H9 (cell line): ENCODE data around the gene ENTR1. TPM values are rescaled to one million over a fixed set of nuclear protein-coding genes. Genes with fewer than 3 reads are reported as not detected.

Experiments
- DNase-seq: peaks from one replicate; pipeline ENCODE4 v3.0.0-alpha.2; 2017
- H2AFZ ChIP-seq: one replicate; pipeline ENCODE4 v1.6.1; 2013; ENCODE audit warnings: mild to moderate bottlenecking, low read length, control low read depth, moderate library complexity
- H2AK5ac ChIP-seq: 2 replicates; pipeline ENCODE4 v1.6.1; 2013; ENCODE audit warnings: low read length, control low read depth, mixed read lengths; ENCODE audit not compliant: insufficient read length
- H2BK120ac ChIP-seq: one replicate; pipeline ENCODE4 v1.6.1; 2013; ENCODE audit warnings: low read depth, mild to moderate bottlenecking, low read length, control low read depth, inconsistent platforms; ENCODE audit not compliant: poor library complexity, severe bottlenecking
- H2BK12ac ChIP-seq: 2 replicates; pipeline ENCODE4 v1.6.1; 2013; ENCODE audit warnings: low read length, control low read depth, mixed read lengths, low read depth; ENCODE audit not compliant: insufficient read length
- H2BK15ac ChIP-seq: 2 replicates; pipeline ENCODE4 v1.6.1; 2013; ENCODE audit warnings: low read depth, low read length, control low read depth
- H2BK20ac ChIP-seq: one replicate; pipeline ENCODE4 v1.6.1; 2013; ENCODE audit warnings: low read depth, mild to moderate bottlenecking, low read length, control low read depth, inconsistent platforms; ENCODE audit not compliant: poor library complexity, severe bottlenecking
- H2BK5ac ChIP-seq: 2 replicates; pipeline ENCODE4 v1.6.1; 2013; ENCODE audit warnings: low read length, control low read depth, mixed read lengths; ENCODE audit not compliant: insufficient read length
- H3K14ac ChIP-seq: 2 replicates; pipeline ENCODE4 v1.6.1; 2013; ENCODE audit warnings: low read length, control low read depth; ENCODE audit not compliant: insufficient read depth
- H3K18ac ChIP-seq: 2 replicates; pipeline ENCODE4 v1.6.1; 2013; ENCODE audit warnings: low read depth, mild to moderate bottlenecking, mixed read lengths, low read length, control low read depth; ENCODE audit not compliant: insufficient read length
- H3K23ac ChIP-seq: 2 replicates; pipeline ENCODE4 v1.6.1; 2013; ENCODE audit warnings: low read length, control low read depth, mixed read lengths, low read depth; ENCODE audit not compliant: insufficient read length
- H3K23me2 ChIP-seq: 2 replicates; pipeline ENCODE4 v1.6.1; 2013; ENCODE audit warnings: low read depth, mild to moderate bottlenecking, mixed read lengths, low read length, control low read depth; ENCODE audit not compliant: insufficient read length, poor library complexity, severe bottlenecking
- H3K27ac ChIP-seq: 2 replicates; pipeline ENCODE4 v1.5.1; 2013; ENCODE audit warnings: low read length, control low read depth, mixed read lengths, low read depth; ENCODE audit not compliant: insufficient read length
- H3K27me3 ChIP-seq: 2 replicates; pipeline ENCODE4 v1.6.1; 2013; ENCODE audit warnings: low read length, control low read depth, inconsistent platforms; ENCODE audit not compliant: insufficient read depth
- H3K4ac ChIP-seq: 2 replicates; pipeline ENCODE4 v1.6.1; 2013; ENCODE audit warnings: low read depth, mild to moderate bottlenecking, control low read depth, inconsistent platforms, low read length, moderate library complexity
- H3K4me1 ChIP-seq: 2 replicates; pipeline ENCODE4 v1.6.1; 2013; ENCODE audit warnings: low read length, control low read depth, inconsistent platforms; ENCODE audit not compliant: insufficient read depth
- H3K4me2 ChIP-seq: 2 replicates; pipeline ENCODE4 v1.6.1; 2013; ENCODE audit warnings: low read length, control low read depth, mixed read lengths; ENCODE audit not compliant: insufficient read length, insufficient read depth
- H3K56ac ChIP-seq: 2 replicates; pipeline ENCODE4 v1.6.1; 2013; ENCODE audit warnings: low read depth, mild to moderate bottlenecking, mixed read lengths, low read length, control low read depth; ENCODE audit not compliant: insufficient read length
- H3K79me1 ChIP-seq: 2 replicates; pipeline ENCODE4 v1.6.1; 2013; ENCODE audit warnings: low read depth, mild to moderate bottlenecking, moderate library complexity, low read length, control low read depth, inconsistent platforms; ENCODE audit not compliant: insufficient read depth, poor library complexity, severe bottlenecking
- H3K79me2 ChIP-seq: 2 replicates; pipeline ENCODE4 v1.6.1; 2013; ENCODE audit warnings: low read length, control low read depth, inconsistent platforms; ENCODE audit not compliant: insufficient read depth
- H3K9ac ChIP-seq: 2 replicates; pipeline ENCODE4 v1.6.1; 2013; ENCODE audit warnings: low read length, control low read depth, mixed read lengths; ENCODE audit not compliant: insufficient read length; ENCODE audit errors: extremely low read depth
- H3K9me3 ChIP-seq: one replicate; pipeline ENCODE4 v1.6.1; 2013; ENCODE audit warnings: low read depth, low read length, inconsistent platforms; ENCODE audit not compliant: control insufficient read depth
- H3T11ph ChIP-seq: one replicate; pipeline ENCODE4 v1.6.1; 2013; ENCODE audit warnings: mild to moderate bottlenecking, low read length, control low read depth, inconsistent platforms
- H4K20me1 ChIP-seq: one replicate; pipeline ENCODE4 v1.6.1; 2013; ENCODE audit not compliant: control insufficient read depth, insufficient read length, insufficient read depth
- H4K5ac ChIP-seq: 2 replicates; pipeline ENCODE4 v1.6.1; 2013; ENCODE audit warnings: low read depth, mild to moderate bottlenecking, mixed read lengths, low read length, control low read depth; ENCODE audit not compliant: insufficient read length
- H4K8ac ChIP-seq: replicated peaks from 2 replicates; pipeline ENCODE4 v1.6.1; 2013; ENCODE audit warnings: low read length, control low read depth, mixed read lengths, low read depth; ENCODE audit not compliant: insufficient read length
- H4K91ac ChIP-seq: 2 replicates; pipeline ENCODE4 v1.6.1; 2013; ENCODE audit warnings: low read depth, mild to moderate bottlenecking, moderate library complexity, mixed read lengths, low read length, control low read depth; ENCODE audit not compliant: insufficient read length
- H3K27ac Mint-ChIP-seq, 3 experiments: 2 replicates in 2 of 3; 3 replicates in 1 of 3; pipeline ENCODE4 v1.8.0; 2020 to 2021; ENCODE audit warnings: mixed read lengths in 3 of 3, mild to moderate bottlenecking in 1 of 3, moderate library complexity in 1 of 3
- H3K27me3 Mint-ChIP-seq: 2 replicates; pipeline ENCODE4 v1.8.0; 2021; ENCODE audit warnings: low read depth, mild to moderate bottlenecking, moderate library complexity, mixed read lengths
- H3K36me3 Mint-ChIP-seq, 3 experiments: 2 replicates in 2 of 3; 3 replicates in 1 of 3; pipeline ENCODE4 v1.8.0; 2020 to 2021; ENCODE audit warnings: low read depth in 3 of 3, mixed read lengths in 3 of 3; ENCODE audit not compliant: insufficient read depth in 1 of 3
- H3K4me1 Mint-ChIP-seq, 2 experiments: 2 replicates each; pipeline ENCODE4 v1.8.0; 2020; ENCODE audit warnings: mixed read lengths in 2 of 2
- H3K4me3 Mint-ChIP-seq, 2 experiments: 2 replicates in 1 of 2; 3 replicates in 1 of 2; pipeline ENCODE4 v1.8.0; 2020 to 2021; ENCODE audit warnings: mild to moderate bottlenecking in 2 of 2, mixed read lengths in 2 of 2, moderate library complexity in 1 of 2
- H3K9me3 Mint-ChIP-seq, 2 experiments: 2 replicates in 1 of 2; 3 replicates in 1 of 2; pipeline ENCODE4 v1.8.0; 2020; ENCODE audit warnings: mild to moderate bottlenecking in 2 of 2, mixed read lengths in 2 of 2, moderate library complexity in 1 of 2
- WGBS: extraction: QIAGEN DNeasy Blood & Tissue Kit; methylation state at CpG from one replicate; pipeline ENCODE4 v1.1.7; 2013; ENCODE audit warnings: missing lambda C conversion rate, low lambda C conversion rate, mixed read lengths; ENCODE audit not compliant: insufficient read length; ENCODE audit errors: extremely low coverage; 5-methylcytosine and 5-hydroxymethylcytosine counted together
- total RNA-seq: library from RNA; stranded (reverse); gene quantifications from 2 replicates; pipeline ENCODE4 v1.2.1, GENCODE V29; 2021
- TF ChIP-seq, protein P1 (sequence below): fragments of 200-600 bp; sonication (generic); conservative IDR thresholded peaks from 3 replicates; pipeline ENCODE4 v1.8.0; 2021; ENCODE audit warnings: antibody characterized with exemption, mild to moderate bottlenecking

Gene ENTR1
- total RNA-seq, 1 experiment from 2014 or later = 108 TPM

DNA sequence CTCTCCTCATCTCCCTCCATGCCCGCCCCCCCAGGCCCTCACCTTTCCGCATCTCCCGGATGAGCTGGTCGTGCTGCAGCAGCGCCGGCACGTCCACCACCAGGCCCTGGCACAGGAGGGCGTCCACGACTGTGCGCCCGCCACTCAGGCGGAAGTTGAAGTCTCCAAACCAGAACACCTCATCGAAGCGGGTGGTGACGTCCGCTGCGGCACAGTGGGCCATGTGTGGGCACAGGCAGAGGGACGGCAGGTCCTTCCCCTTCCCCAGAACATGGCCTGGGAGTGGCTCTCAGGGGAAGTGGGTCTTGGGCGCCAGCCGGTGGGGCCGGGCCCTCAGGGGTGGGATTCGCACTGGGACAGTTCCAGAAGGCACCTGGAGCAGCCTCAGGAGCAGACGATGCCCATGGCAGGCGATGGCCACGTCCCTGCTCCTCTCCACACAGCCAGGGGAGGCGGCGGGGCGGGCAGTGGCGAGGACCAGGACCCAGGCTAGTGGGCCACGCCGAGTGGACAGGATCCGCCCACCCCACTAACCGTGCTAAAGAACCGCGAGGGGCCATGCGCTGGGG lies 21.5 kb upstream of the ENTR1 start:
- Histone ChIP-seq H3K23ac (no peak overlapping the region), H4K91ac (no peak overlapping the region), H2BK20ac (no peak overlapping the region), H2BK15ac (no peak overlapping the region), H2AK5ac (no peak overlapping the region), H3K4me1 (no peaks in the 10 kb centered on the region), H3K4ac (no peak overlapping the region), H2BK12ac (no peak overlapping the region), H3T11ph (no peak overlapping the region), H3K4me2 (no peak overlapping the region), H3K79me2 (peaks cover 2% of the 10 kb centered on the region; the same call in 1 of the 2 replicates), H3K9ac (no peak overlapping the region), H3K18ac (no peak overlapping the region), H2BK120ac (no peak overlapping the region), H3K27ac (no peak overlapping the region), H2BK5ac (no peak overlapping the region), H2AFZ (no peak overlapping the region), H4K8ac (no peak overlapping the region), H3K27me3 (no peaks in the 10 kb centered on the region), H3K14ac (no peak overlapping the region), H4K20me1 (no peaks in the 10 kb centered on the region), H3K9me3 (no peaks in the 10 kb centered on the region), H3K56ac (no peak overlapping the region), H3K23me2 (no peaks in the 10 kb centered on the region), H3K79me1 (no peaks in the 10 kb centered on the region), H4K5ac (no peak overlapping the region)
- no CpG with 5 or more reads among the region's 36 CpGs for WGBS
- no peak for DNase-seq
- Mint-ChIP-seq H3K36me3 (peaks cover 4 to 25% (median 23%) of the 10 kb centered on the region in 3 experiments; a peak in 6 of 7 replicates), H3K27me3 (no peaks in the 10 kb centered on the region), H3K4me3 (no peak overlapping the region), H3K27ac (no peak overlapping the region), H3K4me1 (peaks cover 3% of the 10 kb centered on the region in 2 experiments; a peak in 3 of 4 replicates), H3K9me3 (no peaks in the 10 kb centered on the region)
- TF ChIP-seq, protein P1, sequence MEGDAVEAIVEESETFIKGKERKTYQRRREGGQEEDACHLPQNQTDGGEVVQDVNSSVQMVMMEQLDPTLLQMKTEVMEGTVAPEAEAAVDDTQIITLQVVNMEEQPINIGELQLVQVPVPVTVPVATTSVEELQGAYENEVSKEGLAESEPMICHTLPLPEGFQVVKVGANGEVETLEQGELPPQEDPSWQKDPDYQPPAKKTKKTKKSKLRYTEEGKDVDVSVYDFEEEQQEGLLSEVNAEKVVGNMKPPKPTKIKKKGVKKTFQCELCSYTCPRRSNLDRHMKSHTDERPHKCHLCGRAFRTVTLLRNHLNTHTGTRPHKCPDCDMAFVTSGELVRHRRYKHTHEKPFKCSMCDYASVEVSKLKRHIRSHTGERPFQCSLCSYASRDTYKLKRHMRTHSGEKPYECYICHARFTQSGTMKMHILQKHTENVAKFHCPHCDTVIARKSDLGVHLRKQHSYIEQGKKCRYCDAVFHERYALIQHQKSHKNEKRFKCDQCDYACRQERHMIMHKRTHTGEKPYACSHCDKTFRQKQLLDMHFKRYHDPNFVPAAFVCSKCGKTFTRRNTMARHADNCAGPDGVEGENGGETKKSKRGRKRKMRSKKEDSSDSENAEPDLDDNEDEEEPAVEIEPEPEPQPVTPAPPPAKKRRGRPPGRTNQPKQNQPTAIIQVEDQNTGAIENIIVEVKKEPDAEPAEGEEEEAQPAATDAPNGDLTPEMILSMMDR = no peak
